Lung (tissue), 12 donors: ENCODE results near the gene KRTAP29-1. TPM values are rescaled to one million over a fixed set of nuclear protein-coding genes. Genes with fewer than 3 reads are reported as not detected.

Source experiments
- ATAC-seq: fragments of 200-7000 bp; cut with Tn5 transposase; one replicate; pipeline ENCODE4 v1.9.1; 2020; ENCODE audit warnings: moderate number of reproducible peaks; ENCODE audit not compliant: insufficient read depth, low FRiP score
- DNase-seq, 3 donors: peaks; one replicate each; pipeline ENCODE4 v3.0.0-alpha.2; 2013 to 2017
- H3K27ac ChIP-seq, 2 donors: one replicate each; pipeline ENCODE4 v1.5.1; 2013; ENCODE audit warnings: mild to moderate bottlenecking in 2 of 2, moderate library complexity in 2 of 2, control low read depth in 1 of 2, inconsistent platforms in 1 of 2, low read depth in 1 of 2, low read length in 1 of 2
- H3K27me3 ChIP-seq, 3 donors: one replicate each; pipeline ENCODE4 v1.5.1; 2013; ENCODE audit warnings: low read length in 2 of 3; ENCODE audit not compliant: control insufficient read depth in 3 of 3, insufficient read depth in 3 of 3
- H3K36me3 ChIP-seq, 4 donors: one replicate each; pipeline ENCODE4 v1.5.1; 2013; ENCODE audit warnings: low read length in 4 of 4, mild to moderate bottlenecking in 1 of 4, moderate library complexity in 1 of 4; ENCODE audit not compliant: control insufficient read depth in 4 of 4, insufficient read depth in 4 of 4
- H3K4me1 ChIP-seq, 5 donors: one replicate each; pipeline ENCODE4 v1.5.1; 2013; ENCODE audit warnings: low read length in 5 of 5, mild to moderate bottlenecking in 2 of 5, moderate library complexity in 1 of 5; ENCODE audit not compliant: control insufficient read depth in 5 of 5, insufficient read depth in 5 of 5
- H3K4me3 ChIP-seq: one replicate; pipeline ENCODE4 v1.5.1; 2013; ENCODE audit warnings: mild to moderate bottlenecking, control low read depth, moderate library complexity
- H3K9ac ChIP-seq, 2 donors: one replicate each; pipeline ENCODE4 v1.5.1; 2013; ENCODE audit warnings: low read length in 2 of 2, control low read depth in 1 of 2; ENCODE audit not compliant: insufficient read depth in 1 of 2
- H3K9me3 ChIP-seq, 4 donors: one replicate each; pipeline ENCODE4 v1.5.1; 2013; ENCODE audit warnings: low read length in 3 of 4, mild to moderate bottlenecking in 1 of 4, moderate library complexity in 1 of 4; ENCODE audit not compliant: control insufficient read depth in 4 of 4, insufficient read depth in 3 of 4
- WGBS, 2 donors: extraction: QIAGEN DNeasy Blood & Tissue Kit; methylation state at CpG; one replicate each; pipeline ENCODE4 v1.1.7; 2013; 5-methylcytosine and 5-hydroxymethylcytosine counted together
- polyA plus RNA-seq, 2 donors: library from polyadenylated mRNA; stranded (reverse); fragments of 200-250 nt; gene quantifications; one replicate each; pipeline ENCODE4 v1.2.1, GENCODE V29; 2013
- total RNA-seq, 2 donors: library from RNA; depleted of rRNA in 1 of 2; stranded (reverse); fragments of >200 nt in 1 of 2; gene quantifications; one replicate each; pipeline ENCODE4 v1.2.1, GENCODE V29; 2014 to 2021
- TF ChIP-seq, protein P1 (sequence below): IDR thresholded peaks from 2 replicates; pipeline ENCODE4 v1.5.1; 2012; ENCODE audit warnings: mild to moderate bottlenecking; ENCODE audit errors: control extremely low read depth, extremely low read depth
- donor health status: control.
- donor health status: control.
- donor health status: Bipolar disorder and iron deficiency.
- donor health status: healthy.
- donor health status: DM: yes; HTN: yes; CAD: no.

KRTAP29-1 gene
- total and polyA plus RNA-seq, 4 donors: not detected

DNA sequence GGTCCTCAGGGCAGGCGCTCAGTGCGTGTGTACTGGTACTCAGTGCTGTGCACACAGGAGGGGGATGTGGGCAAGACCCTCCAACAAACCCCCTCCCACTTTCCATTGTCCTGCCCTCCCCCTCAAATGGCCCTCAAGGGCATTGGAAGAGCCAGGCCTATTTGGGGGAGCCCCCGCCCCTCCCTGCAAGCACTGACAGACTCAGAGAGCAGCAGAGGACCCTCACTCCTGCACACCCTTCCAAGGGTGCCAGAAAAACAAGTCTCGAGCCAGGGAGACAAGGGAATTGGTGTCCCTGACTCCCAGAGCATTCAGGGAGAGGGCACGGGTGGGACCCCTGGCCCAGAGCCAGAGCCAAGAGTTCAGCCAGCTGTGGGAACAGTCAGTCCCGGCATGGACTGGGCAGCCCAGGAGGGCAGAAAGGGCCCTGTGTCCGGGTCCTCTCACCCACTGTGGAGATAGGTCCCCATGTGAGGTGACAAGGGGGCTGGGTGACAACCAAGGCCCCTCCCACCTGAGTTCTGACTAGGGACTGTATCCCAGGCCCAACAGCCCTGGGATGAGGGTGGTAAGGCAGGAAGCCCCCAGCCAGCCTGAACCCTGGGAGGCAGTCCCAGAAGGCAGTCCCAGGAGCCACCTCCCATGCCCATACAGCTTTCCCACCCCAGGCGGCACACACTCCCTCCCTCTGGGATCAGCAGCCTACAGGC is 24.9 kb upstream of the KRTAP29-1 start:
- Histone ChIP-seq H3K9ac (no peak overlapping the region), H3K36me3 (no peaks in the 10 kb centered on the region), H3K4me1 (peaks cover 0 to 15% (median 0%) of the 10 kb centered on the region in 5 donors), H3K4me3 (no peak overlapping the region), H3K27ac (no peak overlapping the region), H3K9me3 (no peaks in the 10 kb centered on the region), H3K27me3 (no peaks in the 10 kb centered on the region)
- no peak for DNase-seq
- TF ChIP-seq, protein P1, sequence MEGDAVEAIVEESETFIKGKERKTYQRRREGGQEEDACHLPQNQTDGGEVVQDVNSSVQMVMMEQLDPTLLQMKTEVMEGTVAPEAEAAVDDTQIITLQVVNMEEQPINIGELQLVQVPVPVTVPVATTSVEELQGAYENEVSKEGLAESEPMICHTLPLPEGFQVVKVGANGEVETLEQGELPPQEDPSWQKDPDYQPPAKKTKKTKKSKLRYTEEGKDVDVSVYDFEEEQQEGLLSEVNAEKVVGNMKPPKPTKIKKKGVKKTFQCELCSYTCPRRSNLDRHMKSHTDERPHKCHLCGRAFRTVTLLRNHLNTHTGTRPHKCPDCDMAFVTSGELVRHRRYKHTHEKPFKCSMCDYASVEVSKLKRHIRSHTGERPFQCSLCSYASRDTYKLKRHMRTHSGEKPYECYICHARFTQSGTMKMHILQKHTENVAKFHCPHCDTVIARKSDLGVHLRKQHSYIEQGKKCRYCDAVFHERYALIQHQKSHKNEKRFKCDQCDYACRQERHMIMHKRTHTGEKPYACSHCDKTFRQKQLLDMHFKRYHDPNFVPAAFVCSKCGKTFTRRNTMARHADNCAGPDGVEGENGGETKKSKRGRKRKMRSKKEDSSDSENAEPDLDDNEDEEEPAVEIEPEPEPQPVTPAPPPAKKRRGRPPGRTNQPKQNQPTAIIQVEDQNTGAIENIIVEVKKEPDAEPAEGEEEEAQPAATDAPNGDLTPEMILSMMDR: no peak
- ATAC-seq: no peak
- WGBS, 2 donors: 81 to 91% methylated on average over 8 of the region's 8 CpGs

DNA sequence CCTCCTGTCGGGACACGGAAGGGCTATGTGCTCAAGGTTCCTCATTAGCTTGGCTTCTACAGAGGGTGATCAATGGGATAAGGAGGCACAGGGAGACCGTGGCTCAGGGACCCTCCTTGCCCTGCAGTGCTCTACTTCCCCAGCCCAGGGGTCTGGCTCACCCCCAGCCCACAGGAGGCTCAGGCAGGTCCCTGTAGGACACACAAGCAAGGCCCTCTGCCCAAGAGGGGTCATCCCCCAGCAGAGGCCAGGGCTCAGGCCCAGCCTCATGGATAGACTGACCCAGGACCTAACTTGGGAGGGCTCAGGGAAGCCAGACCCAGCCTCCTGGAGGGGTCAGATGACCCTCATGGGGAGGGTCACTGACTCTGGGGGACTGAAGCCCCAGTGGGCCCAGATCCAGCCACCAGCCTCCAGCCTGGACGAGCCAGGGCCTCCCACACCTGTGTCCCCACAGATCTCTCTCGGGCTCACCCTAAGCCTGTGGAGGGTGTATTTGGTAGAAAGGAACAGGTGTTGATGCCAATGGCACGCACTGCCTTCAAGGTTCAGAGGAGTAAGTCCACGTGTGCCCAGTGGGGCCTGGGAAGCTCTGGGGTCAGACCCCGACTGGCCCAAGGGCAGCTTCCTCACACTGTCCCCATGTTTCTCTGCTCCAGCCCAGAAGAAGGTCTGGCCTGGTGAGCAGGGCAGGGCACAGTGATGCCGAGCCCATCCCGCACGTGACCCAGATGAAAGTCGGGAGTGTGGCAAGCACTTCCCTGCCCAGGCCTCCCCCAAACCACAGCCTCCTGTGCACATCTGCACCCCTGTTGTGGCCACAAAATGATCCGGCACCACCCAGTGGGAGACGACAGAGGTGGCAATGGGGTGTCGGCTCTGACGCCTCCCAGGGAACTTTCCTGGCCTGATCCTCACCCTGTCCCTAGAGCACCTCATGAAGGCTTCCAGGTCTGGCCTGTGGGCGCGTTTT is 23.8 kb upstream of the KRTAP29-1 start:
- Histone ChIP-seq H3K4me3 (no peak overlapping the region), H3K27ac (no peak overlapping the region), H3K27me3 (no peaks in the 10 kb centered on the region), H3K36me3 (no peaks in the 10 kb centered on the region), H3K4me1 (peaks cover 0 to 15% (median 0%) of the 10 kb centered on the region in 5 donors), H3K9ac (no peak overlapping the region), H3K9me3 (no peaks in the 10 kb centered on the region)
- no peak for DNase-seq
- ATAC-seq: no peak
- TF ChIP-seq, protein P1: no peak
- 64 to 80% methylated on average over 18 of the region's 18 CpGs for WGBS, 2 donors

DNA sequence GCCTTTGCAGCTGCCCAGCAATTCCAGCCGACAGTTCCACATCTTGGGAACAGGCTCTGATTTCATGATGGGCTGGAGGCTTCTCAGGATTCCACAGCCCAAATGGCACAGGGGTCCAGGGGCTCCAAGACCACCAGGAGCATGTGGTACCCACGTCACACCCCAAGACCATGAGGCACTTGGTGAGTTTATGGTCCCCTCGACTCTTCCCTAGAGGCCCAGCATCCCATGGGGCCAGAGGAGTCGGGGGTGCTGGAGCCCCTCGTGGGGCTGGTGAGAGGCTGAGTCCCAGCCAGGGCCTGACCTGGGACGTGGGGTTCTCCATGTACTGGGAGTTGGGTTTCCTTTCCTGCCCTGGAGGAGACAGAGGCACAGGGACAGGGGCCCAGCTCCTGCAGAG is 23.0 kb upstream of the KRTAP29-1 start:
- Histone ChIP-seq H3K36me3 (no peaks in the 10 kb centered on the region), H3K27me3 (no peaks in the 10 kb centered on the region), H3K4me1 (peaks cover 0 to 15% (median 0%) of the 10 kb centered on the region in 5 donors), H3K9me3 (peaks cover 0 to 2% (median 0%) of the 10 kb centered on the region in 4 donors), H3K9ac (no peak overlapping the region), H3K4me3 (no peak overlapping the region), H3K27ac (no peak overlapping the region)
- ATAC-seq (no peak), DNase-seq (no peak)
- 87 to 91% methylated on average over 6 of the region's 6 CpGs for WGBS, 2 donors
- TF ChIP-seq, protein P1: no peak
